Measurements from ENCODE around the gene ZNF215. TPM values are rescaled to one million over a fixed set of nuclear protein-coding genes. Genes with fewer than 3 reads are reported as not detected.
"Not testable (repeated sequence)": the region's sequence is repeated elsewhere in the genome, so short reads cannot be mapped to it uniquely, and the experiment has no call there.

Gene ZNF215
- total RNA-seq, 1 experiment from 2014 or later: 3.8 TPM

- DNase-seq (ENCODE audit: extremely low read depth, low read depth): no peak
These were observed 5.0 kb downstream of the ZNF215 start for GRCh38 chr11:6931146-6931713.

GRCh38 chr11:6932145-6932544 lies 5.9 kb downstream of the ZNF215 start:
- no peak for DNase-seq (ENCODE audit: extremely low read depth, low read depth)

GRCh38 chr11:6941970-6942369 lies 15.7 kb downstream of the ZNF215 start:
- no peak for DNase-seq (ENCODE audit: extremely low read depth, low read depth)

DNA sequence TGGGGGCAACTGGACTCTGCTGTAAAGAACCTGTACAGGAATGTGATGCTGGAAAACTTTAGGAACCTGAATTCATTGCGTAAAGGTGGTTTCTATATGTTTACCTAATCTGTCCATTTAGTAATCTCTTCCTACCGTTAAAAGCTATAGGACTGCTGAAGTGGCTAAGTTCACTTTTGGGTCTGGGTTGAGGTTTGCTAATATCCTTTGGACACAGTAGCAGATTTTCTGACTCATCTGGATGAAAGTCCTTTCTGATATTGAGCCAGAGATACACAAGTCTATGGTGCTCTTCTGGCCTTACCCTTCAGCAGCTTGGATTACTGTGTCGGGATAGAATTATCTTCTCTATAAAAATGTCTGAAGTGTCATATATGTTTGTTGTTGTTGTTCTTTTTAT lies 16.9 kb downstream of the ZNF215 start:
- no peak for DNase-seq (ENCODE audit: extremely low read depth, low read depth)

DNA sequence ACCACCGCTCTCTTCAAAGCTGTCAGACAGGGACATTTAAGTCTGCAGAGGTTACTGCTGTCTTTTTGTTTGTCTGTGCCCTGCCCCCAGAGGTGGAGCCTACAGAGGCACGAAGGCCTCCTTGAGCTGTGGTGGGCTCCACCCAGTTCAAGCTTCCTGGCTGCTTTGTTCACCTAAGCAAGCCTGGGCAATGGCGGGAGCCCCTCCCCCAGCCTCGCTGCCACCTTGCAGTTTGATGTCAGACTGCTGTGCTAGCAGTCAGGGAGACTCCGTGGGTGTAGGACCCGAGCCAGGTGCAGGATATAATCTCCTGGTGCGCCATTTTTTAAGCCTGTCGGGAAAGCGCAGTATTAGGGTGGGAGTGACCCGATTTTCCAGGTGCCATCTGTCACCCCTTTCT lies 28.0 kb downstream of the ZNF215 start:
- DNase-seq (ENCODE audit: extremely low read depth, low read depth): not testable (repeated sequence)

GRCh38 chr11:6962141-6962540 lies 35.9 kb downstream of the ZNF215 start:
- DNase-seq (ENCODE audit: extremely low read depth, low read depth): no peak

- DNase-seq (ENCODE audit: extremely low read depth, low read depth): no peak
These were observed 36.4 kb downstream of the ZNF215 start for GRCh38 chr11:6962673-6963072.

- DNase-seq (ENCODE audit: extremely low read depth, low read depth): no peak
These were observed 42.6 kb downstream of the ZNF215 start for GRCh38 chr11:6968816-6969215.

DNA sequence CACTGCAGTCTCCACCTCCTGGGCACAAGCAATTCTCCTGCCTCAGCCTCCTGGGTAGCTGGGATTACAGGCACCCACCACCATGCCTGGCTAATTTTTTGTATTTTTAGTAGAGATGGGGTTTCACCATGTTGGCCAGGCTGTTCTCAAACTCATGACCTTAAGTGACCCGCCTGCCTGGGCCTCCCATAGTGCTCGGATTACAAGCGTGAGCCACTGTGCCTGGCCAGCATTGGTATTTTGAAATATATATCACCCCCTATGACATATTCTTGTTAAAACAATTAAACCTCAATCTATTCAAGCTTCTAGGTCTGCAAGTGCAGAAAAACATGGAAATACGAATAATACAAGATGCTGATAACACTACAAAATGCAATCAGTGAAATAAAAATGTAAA lies 43.6 kb downstream of the ZNF215 start:
- not testable (repeated sequence) for DNase-seq (ENCODE audit: extremely low read depth, low read depth)

DNA sequence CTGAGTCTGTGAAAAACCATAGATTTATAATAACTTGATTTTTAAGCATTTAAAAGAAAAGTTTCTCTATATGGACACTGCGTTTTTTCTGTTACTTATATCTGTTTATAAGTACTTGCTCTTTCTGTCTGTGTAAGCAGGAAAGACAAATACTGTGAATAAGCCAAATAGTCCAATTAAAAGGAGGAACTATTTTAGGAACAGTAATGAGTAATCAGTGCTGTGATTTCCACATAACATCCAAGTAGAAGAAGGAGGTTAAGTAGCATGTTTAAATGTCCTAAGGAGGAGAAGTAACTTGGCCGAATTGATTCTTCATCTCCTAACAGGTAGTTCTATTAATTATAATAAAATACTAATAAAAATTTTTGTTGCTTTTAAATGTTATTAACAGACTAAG lies 53.1 kb downstream of the ZNF215 start:
- DNase-seq (ENCODE audit: extremely low read depth, low read depth): no peak

DNA sequence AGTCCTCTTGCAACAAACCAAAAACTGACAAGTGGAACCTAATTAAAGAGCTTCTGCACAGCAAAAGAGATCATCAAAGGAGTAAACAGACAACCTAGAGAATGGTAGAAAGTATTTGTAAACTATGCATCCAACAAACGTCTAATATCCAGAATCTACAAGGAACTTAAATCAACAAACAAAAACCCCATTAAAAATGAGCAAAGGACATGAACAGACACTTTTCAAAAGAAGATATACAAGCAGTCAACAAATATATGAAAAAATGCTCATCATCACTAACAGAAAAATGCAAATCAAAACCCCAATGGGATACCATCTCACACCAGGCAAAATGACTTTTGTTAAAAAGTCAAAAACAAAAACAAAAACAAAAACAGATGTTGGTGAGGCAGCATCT lies 60.3 kb downstream of the ZNF215 start:
- DNase-seq (ENCODE audit: extremely low read depth, low read depth): no peak

- DNase-seq (ENCODE audit: extremely low read depth, low read depth): no peak
These were observed 62.3 kb downstream of the ZNF215 start for GRCh38 chr11:6988506-6988905.

DNA sequence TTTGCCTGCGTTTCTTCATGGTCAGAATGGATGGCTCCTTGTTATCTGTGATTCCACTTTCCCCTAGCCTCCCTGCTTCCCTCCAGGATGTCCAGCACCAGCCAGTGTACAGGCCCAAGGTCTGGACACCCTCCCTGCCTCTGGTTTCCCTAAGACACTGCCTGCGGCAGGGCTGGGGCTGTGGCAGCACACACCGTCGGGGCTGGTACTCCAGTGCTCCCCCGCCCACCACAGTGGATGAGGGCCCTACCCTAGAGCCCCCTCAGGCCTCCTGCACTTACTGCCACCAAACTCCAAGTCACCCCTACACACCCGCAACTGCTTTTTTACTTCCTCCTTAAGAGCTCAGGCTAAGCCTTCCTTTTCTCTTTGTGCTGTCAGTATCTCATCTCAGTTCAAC lies 65.0 kb downstream of the ZNF215 start:
- no peak for DNase-seq (ENCODE audit: extremely low read depth, low read depth)

- no peak for DNase-seq (ENCODE audit: extremely low read depth, low read depth)
These were observed 65.8 kb downstream of the ZNF215 start for GRCh38 chr11:6992026-6992425.

DNA sequence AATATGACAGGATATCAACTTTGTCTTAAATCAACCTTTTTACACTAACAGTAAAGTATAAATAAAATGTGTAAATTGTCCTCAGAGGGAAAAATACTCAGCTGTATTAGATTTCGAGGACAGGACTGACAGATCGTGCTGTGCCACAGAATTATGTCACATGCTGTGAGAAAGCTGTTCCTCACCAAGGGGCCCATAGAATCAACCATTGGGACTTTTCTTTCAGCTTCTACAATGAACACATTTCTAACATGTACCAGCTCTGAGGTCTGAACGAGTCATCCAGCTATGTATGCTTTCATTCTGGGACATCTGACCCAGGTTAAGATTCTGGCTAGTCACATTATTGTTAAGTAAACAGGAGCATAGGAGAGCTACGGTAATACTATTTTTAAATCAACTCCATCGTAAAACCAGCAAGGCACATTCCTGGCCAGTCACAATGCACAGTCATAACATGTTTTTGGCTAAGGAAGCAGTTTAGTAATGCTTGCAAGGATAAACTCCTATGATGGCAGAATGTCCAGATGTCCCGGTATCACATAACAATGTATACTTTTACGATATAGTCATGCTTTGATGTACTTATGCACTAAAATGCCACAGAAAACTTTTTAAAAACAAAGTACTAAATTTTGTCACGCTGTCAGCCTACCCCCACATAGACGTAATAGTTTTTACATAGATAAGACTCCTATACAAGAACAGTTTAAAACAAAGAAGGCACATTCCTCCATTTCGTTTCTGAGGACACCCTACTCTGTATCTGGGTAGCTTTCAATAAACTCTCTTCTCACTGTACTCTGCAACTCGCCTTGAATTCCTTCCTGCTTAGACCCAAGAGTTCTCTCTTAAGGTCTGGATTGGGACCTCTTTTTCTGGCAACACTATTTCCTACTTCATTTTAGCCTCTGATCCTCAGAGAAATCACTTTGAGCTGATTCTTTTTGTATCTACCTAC lies 66.5 kb downstream of the ZNF215 start:
- DNase-seq (ENCODE audit: extremely low read depth, low read depth): no peak

GRCh38 chr11:6995703-6996102 lies 69.5 kb downstream of the ZNF215 start:
- DNase-seq (ENCODE audit: extremely low read depth, low read depth): no peak

DNA sequence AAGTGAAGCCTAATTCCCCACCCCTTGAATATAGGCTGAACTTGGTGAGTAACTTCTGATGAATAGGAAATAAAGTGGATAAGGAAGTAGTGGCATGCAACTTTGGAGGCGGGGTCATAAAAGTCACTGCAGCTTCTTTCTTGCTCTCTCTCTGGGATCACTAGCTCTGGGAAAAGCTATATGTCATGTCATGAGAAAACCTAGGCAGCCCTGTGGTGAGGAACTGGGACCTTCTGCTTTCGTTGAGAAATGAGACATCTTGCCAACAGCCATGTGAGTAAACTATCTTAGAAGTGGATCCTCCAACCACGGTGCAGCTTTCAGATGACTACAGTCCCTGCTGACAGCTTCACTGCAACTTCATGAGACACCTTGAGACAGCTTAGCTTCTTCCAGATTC lies 78.3 kb downstream of the ZNF215 start:
- DNase-seq (ENCODE audit: extremely low read depth, low read depth): no peak

Other genes with a start within 250 kb of the ZNF215 start
- gene MRPL17, start 243.1 kb upstream of the ZNF215 start, total RNA-seq (2014; rRNA removed; shearing (Covaris generic)): 34.3 and 35.8 TPM in 2 replicates
- gene OR2AG2, start 154.4 kb upstream of the ZNF215 start, total RNA-seq (2014; rRNA removed; shearing (Covaris generic)): 0.17 TPM in 1 of 2 replicates, not detected in the other
- gene OR2AG1, start 143.4 kb upstream of the ZNF215 start, total RNA-seq (2014; rRNA removed; shearing (Covaris generic)): not detected in 2 replicates
- 0.23 TPM in 1 of 2 replicates, not detected in the other for gene OR6A2, start 126.7 kb upstream of the ZNF215 start, total RNA-seq (2014; rRNA removed; shearing (Covaris generic))
- gene OR10A5, start 80.7 kb upstream of the ZNF215 start, total RNA-seq (2014; rRNA removed; shearing (Covaris generic)): not detected in 2 replicates
- not detected in 2 replicates for gene OR10A2, start 63.4 kb upstream of the ZNF215 start, total RNA-seq (2014; rRNA removed; shearing (Covaris generic))
- not detected in 2 replicates for gene OR10A4, start 49.8 kb upstream of the ZNF215 start, total RNA-seq (2014; rRNA removed; shearing (Covaris generic))
- gene OR2D2, start 33.9 kb upstream of the ZNF215 start, total RNA-seq (2014; rRNA removed; shearing (Covaris generic)): 0.10 TPM in 1 of 2 replicates, not detected in the other
- not detected in 2 replicates for gene OR2D3, start 5.4 kb upstream of the ZNF215 start, total RNA-seq (2014; rRNA removed; shearing (Covaris generic))
- gene ZNF214, start 93.9 kb downstream of the ZNF215 start, total RNA-seq (2014; rRNA removed; shearing (Covaris generic)): 1.4 and 2.9 TPM in 2 replicates
- gene NLRP14, start 94.1 kb downstream of the ZNF215 start, total RNA-seq (2014; rRNA removed; shearing (Covaris generic)): 0.07 and 0.23 TPM in 2 replicates
- gene RBMXL2, start 162.6 kb downstream of the ZNF215 start, total RNA-seq (2014; rRNA removed; shearing (Covaris generic)): not detected in 2 replicates

Measured in NCI-H460 (cell line).